IPS DF 6.9 (cell line): ENCODE measurements around the gene PGGHG.
"Not testable (repeated sequence)": the region's sequence is repeated elsewhere in the genome, so short reads cannot be mapped to it uniquely, and the experiment has no call there.

ENCODE experiments used
- DNase-seq: peaks from one replicate; pipeline ENCODE4 v3.0.0-alpha.2; 2013; ENCODE audit warnings: low read depth, low spot score
- H3K27ac ChIP-seq: one replicate; pipeline ENCODE4 v1.5.1; 2013; ENCODE audit warnings: low read length, control low read depth
- H3K27me3 ChIP-seq: 2 replicates; pipeline ENCODE4 v1.6.1; 2013; ENCODE audit warnings: mild to moderate bottlenecking, low read length; ENCODE audit not compliant: control insufficient read depth, insufficient read depth
- H3K36me3 ChIP-seq: 2 replicates; pipeline ENCODE4 v1.6.1; 2013; ENCODE audit warnings: low read length; ENCODE audit not compliant: control insufficient read depth, insufficient read depth
- H3K4me1 ChIP-seq: 2 replicates; pipeline ENCODE4 v1.6.1; 2013; ENCODE audit warnings: low read length; ENCODE audit not compliant: control insufficient read depth, insufficient read depth
- H3K4me3 ChIP-seq: 2 replicates; pipeline ENCODE4 v1.5.1; 2013; ENCODE audit warnings: mild to moderate bottlenecking, low read length
- H3K9me3 ChIP-seq: 2 replicates; pipeline ENCODE4 v1.6.1; 2013; ENCODE audit warnings: low read length, inconsistent platforms; ENCODE audit not compliant: control insufficient read depth, insufficient read depth
- WGBS: extraction: QIAGEN DNeasy Blood & Tissue Kit; methylation state at CpG from one replicate; pipeline ENCODE4 v1.1.7; 2013; ENCODE audit warnings: mixed read lengths, missing lambda C conversion rate; ENCODE audit not compliant: insufficient read length, insufficient coverage; 5-methylcytosine and 5-hydroxymethylcytosine counted together

PGGHG gene

GRCh38 chr11:253886-254270, 35.0 kb upstream of the PGGHG start:
- Histone ChIP-seq H3K4me1 (no peaks in the 10 kb centered on the region), H3K36me3 (peaks cover 15% of the 10 kb centered on the region; the same call in 1 of the 2 replicates), H3K9me3 (no peaks in the 10 kb centered on the region), H3K27ac (no peak overlapping the region), H3K4me3 (no peak overlapping the region), H3K27me3 (no peaks in the 10 kb centered on the region)
- DNase-seq: no peak
- WGBS: no CpG with 5 or more reads among the region's 5 CpGs

GRCh38 chr11:255176-255575, 33.8 kb upstream of the PGGHG start:
- Histone ChIP-seq H3K27me3 (no peaks in the 10 kb centered on the region), H3K4me1 (no peaks in the 10 kb centered on the region), H3K9me3 (no peaks in the 10 kb centered on the region), H3K4me3 (no peak overlapping the region), H3K36me3 (peaks cover 11% of the 10 kb centered on the region; the same call in 1 of the 2 replicates), H3K27ac (no peak overlapping the region)
- DNase-seq: no peak
- no CpG with 5 or more reads among the region's 3 CpGs for WGBS

DNA sequence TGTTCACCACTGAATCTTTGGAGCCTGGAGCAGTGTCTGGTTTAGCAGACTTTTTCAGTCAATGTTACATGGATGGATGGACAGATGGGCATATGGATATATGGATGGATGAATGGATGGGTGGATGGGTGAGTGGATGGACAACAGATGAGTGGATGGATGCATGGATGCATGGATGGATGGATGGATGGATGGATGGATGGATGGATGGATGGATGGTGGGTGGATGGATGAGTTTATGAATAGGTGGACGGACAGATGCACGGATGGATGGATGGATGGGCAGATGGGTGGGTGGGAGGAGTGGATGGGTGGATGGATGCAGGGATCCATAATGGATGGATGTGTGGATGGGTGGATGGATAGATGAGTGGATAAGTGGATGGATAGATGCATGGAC, 33.1 kb upstream of the PGGHG start:
- WGBS: no CpG with 5 or more reads among the region's 2 CpGs
- Histone ChIP-seq H3K4me1 (no peaks in the 10 kb centered on the region), H3K9me3 (no peaks in the 10 kb centered on the region), H3K27me3 (no peaks in the 10 kb centered on the region), H3K36me3 (peaks cover 11% of the 10 kb centered on the region; the same call in 1 of the 2 replicates), H3K4me3 (no peak overlapping the region), H3K27ac (no peak overlapping the region)
- DNase-seq: no peak

DNA sequence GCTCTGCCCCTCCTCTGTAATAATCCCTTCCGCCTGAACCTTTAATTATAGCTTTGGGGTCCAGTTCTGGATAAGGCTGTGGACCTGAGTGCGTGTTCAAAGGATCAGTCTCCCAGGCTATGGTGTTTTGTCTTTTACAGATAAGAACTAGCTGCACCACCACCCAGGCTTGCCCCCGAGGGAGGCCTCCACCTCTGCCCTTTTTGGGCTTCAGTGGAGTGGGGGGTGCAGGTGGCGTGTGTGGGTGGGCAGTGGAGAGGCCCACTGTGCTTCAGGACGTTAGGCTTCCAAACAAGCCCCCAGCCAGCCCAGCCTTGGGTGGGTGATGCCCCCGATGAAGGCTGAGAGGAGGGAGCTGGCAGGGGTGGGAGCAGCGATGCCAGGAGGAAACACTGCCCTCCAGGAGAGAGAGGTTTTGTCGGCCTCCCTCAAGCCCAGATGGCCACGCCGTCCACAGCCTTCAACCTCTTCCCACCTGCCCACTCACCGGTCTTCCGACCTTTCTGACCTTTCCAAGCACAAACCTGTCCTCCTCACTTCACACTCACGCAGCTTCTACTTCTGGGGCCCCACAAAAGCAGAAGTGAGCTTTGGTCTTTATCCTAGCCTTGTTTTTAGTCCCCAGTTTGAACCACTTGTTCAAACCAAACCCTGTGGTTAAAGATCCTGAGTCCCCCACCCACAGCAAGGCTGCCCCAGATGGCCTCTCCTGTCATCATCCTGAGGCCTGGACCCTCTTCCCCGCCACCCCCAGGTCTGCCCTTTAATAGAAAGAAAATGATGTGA, 31.8 kb upstream of the PGGHG start:
- Histone ChIP-seq H3K4me3 (no peak overlapping the region), H3K27ac (no peak overlapping the region), H3K36me3 (peaks cover 4% of the 10 kb centered on the region; the same call in 1 of the 2 replicates), H3K9me3 (no peaks in the 10 kb centered on the region), H3K27me3 (no peaks in the 10 kb centered on the region), H3K4me1 (no peaks in the 10 kb centered on the region)
- no CpG with 5 or more reads among the region's 14 CpGs for WGBS
- DNase-seq: no peak

DNA sequence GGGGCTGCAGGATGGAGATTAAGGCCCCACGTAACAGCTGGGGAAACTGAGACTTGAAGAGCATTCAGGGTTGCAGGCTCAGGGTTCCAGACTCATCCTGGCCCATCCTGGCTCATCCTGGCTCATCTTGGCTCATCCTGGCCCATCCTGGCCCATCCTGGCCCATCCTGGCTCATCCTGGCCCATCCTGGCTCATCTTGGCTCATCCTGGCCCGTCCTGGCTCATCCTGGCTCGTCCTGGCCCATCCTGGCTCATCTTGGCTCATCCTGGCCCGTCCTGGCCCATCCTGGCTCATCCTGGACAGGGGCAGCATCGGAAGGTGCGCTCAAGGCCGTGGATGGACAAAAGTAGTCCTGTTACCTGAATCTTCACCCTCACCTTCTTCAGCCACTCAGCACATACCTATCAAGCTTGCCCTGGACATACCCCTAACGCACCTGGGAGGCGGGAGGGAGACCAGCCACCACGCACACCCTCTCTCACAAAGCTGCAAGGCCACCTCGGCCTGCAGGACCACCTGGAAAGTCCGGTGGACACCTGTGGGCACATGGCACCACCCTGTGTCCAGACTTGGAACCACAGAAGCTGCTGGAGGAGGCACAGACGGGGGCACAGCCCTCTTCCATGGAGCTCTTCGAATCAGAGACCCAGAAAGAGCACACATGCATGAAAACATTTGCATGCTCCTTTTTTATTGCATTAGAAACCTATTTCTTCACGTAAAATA, 31.0 kb upstream of the PGGHG start:
- DNase-seq: no peak
- no peaks in the 10 kb centered on the region for H3K27me3 ChIP-seq
- no peak overlapping the region for H3K4me3 ChIP-seq
- no peaks in the 10 kb centered on the region; the same call in 1 of the 2 replicates for H3K36me3 ChIP-seq
- no peak overlapping the region for H3K27ac ChIP-seq
- H3K9me3 ChIP-seq: no peaks in the 10 kb centered on the region
- no peaks in the 10 kb centered on the region for H3K4me1 ChIP-seq
- WGBS: no CpG with 5 or more reads among the region's 15 CpGs

GRCh38 chr11:259413-259812, 29.5 kb upstream of the PGGHG start:
- Histone ChIP-seq H3K4me3 (no peak overlapping the region), H3K36me3 (no peaks in the 10 kb centered on the region), H3K27me3 (no peaks in the 10 kb centered on the region), H3K27ac (no peak overlapping the region), H3K4me1 (no peaks in the 10 kb centered on the region), H3K9me3 (no peaks in the 10 kb centered on the region)
- DNase-seq: no peak
- no CpG with 5 or more reads among the region's 10 CpGs for WGBS

GRCh38 chr11:261624-262023, 27.3 kb upstream of the PGGHG start:
- no CpG with 5 or more reads among the region's 4 CpGs for WGBS
- Histone ChIP-seq H3K27ac (no peak overlapping the region), H3K27me3 (no peaks in the 10 kb centered on the region), H3K4me1 (no peaks in the 10 kb centered on the region), H3K9me3 (no peaks in the 10 kb centered on the region), H3K36me3 (no peaks in the 10 kb centered on the region), H3K4me3 (no peak overlapping the region)
- DNase-seq: no peak

- H3K36me3 ChIP-seq: no peaks in the 10 kb centered on the region
- no peak overlapping the region for H3K27ac ChIP-seq
- H3K9me3 ChIP-seq: no peaks in the 10 kb centered on the region
- no peaks in the 10 kb centered on the region for H3K4me1 ChIP-seq
- H3K27me3 ChIP-seq: no peaks in the 10 kb centered on the region
- DNase-seq: no peak
- WGBS: no CpG with 5 or more reads among the region's 13 CpGs
- no peak overlapping the region for H3K4me3 ChIP-seq
These were observed 22.1 kb upstream of the PGGHG start for GRCh38 chr11:266676-267439.

DNA sequence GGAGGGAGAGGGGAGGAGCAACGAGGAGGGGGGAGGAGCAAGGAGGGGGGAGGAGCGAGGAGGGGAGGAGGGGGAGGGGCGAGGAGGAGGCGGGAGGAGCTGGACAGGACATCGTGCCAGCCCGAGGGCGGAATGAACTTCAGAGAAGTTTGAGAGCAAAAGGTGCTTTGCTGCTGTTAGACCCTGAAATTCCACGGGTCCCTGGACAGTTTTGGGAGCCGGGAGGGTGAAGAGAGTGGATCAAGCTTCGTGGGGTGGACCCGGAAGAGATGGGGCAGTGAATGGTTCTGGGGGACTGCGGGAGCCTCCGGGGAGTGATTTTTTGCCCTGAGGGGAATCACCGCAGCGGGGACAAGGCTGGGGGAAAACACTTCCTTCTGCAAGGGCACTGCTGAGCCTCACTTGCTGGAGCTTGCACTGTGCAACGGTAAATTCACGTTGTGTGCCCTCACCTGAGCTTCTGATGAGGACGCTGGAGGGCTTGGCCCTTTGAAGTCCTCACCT, 21.4 kb upstream of the PGGHG start:
- H3K27ac ChIP-seq: no peak overlapping the region
- DNase-seq: no peak
- H3K4me3 ChIP-seq: no peak overlapping the region

GRCh38 chr11:268716-269145, 20.2 kb upstream of the PGGHG start:
- WGBS: no CpG with 5 or more reads among the region's 16 CpGs
- H3K4me3 ChIP-seq, H3K4me1 ChIP-seq, H3K27me3 ChIP-seq, DNase-seq, H3K9me3 ChIP-seq, H3K36me3 ChIP-seq, H3K27ac ChIP-seq: not testable (repeated sequence)

More for the DNA sequence above, 21.4 kb upstream of the PGGHG start:
- no peaks in the 10 kb centered on the region for H3K27me3 ChIP-seq
- H3K4me1 ChIP-seq: no peaks in the 10 kb centered on the region; the same call in 1 of the 2 replicates
- no peaks in the 10 kb centered on the region for H3K9me3 ChIP-seq
- no CpG with 5 or more reads among the region's 18 CpGs for WGBS
- H3K36me3 ChIP-seq: no peaks in the 10 kb centered on the region
